IPS-20b (cell line): ENCODE measurements around the gene CEP295NL.

Experiments used
- H3K27ac ChIP-seq: one replicate; pipeline ENCODE4 v1.5.1; 2013; ENCODE audit warnings: low read length
- H3K27me3 ChIP-seq: 2 replicates; pipeline ENCODE4 v1.6.1; 2013; ENCODE audit warnings: mild to moderate bottlenecking, low read length, inconsistent platforms; ENCODE audit not compliant: insufficient read depth
- H3K36me3 ChIP-seq: 2 replicates; pipeline ENCODE4 v1.6.1; 2013; ENCODE audit warnings: low read depth, mild to moderate bottlenecking, inconsistent platforms, low read length, moderate library complexity; ENCODE audit not compliant: insufficient read depth
- H3K4me1 ChIP-seq: 2 replicates; pipeline ENCODE4 v1.6.1; 2013; ENCODE audit warnings: mild to moderate bottlenecking, control low read depth, inconsistent platforms, low read length, moderate library complexity; ENCODE audit not compliant: insufficient read depth
- H3K4me3 ChIP-seq: 2 replicates; pipeline ENCODE4 v1.5.1; 2013; ENCODE audit warnings: mild to moderate bottlenecking, low read length, inconsistent platforms
- H3K9ac ChIP-seq: 2 replicates; pipeline ENCODE4 v1.6.1; 2013; ENCODE audit warnings: low read depth, mild to moderate bottlenecking, inconsistent platforms, low read length, moderate library complexity
- H3K9me3 ChIP-seq: 2 replicates; pipeline ENCODE4 v1.6.1; 2013; ENCODE audit warnings: mild to moderate bottlenecking, low read depth, low read length, inconsistent platforms; ENCODE audit not compliant: insufficient read depth

Gene CEP295NL

GRCh38 chr17:78925234-78925633, 22.2 kb upstream of the CEP295NL start, which contains the start of gene TIMP2:
TSS of gene TIMP2 (minus strand) at chr17:78925387. CDS start at chr17:78925088, 299 bp downstream.
- Histone ChIP-seq H3K9ac (peak within 1 kb of the TSS; percentile 79; the same call in 1 of the 2 replicates), H3K9me3 (no peaks in the 10 kb centered on the region), H3K36me3 (no peaks in the 10 kb centered on the region), H3K4me1 (peaks cover 6% of the 10 kb centered on the region), H3K27me3 (peaks cover 4% of the 10 kb centered on the region; the same call in 1 of the 2 replicates), H3K27ac (no peak within 1 kb of the TSS), H3K4me3 (peak within 1 kb of the TSS; percentile 70)

- H3K36me3 ChIP-seq = no peaks in the 10 kb centered on the region
- H3K27ac ChIP-seq = no peak overlapping the region
- peak overlapping the region; percentile 70 for H3K4me3 ChIP-seq
- H3K27me3 ChIP-seq = peaks cover 4% of the 10 kb centered on the region; the same call in 1 of the 2 replicates
- peak overlapping the region; percentile 79; the same call in 1 of the 2 replicates for H3K9ac ChIP-seq
- H3K4me1 ChIP-seq = peaks cover 6% of the 10 kb centered on the region
- H3K9me3 ChIP-seq = no peaks in the 10 kb centered on the region
Measured at GRCh38 chr17:78924481-78925151, 21.6 kb upstream of the CEP295NL start.

- Histone ChIP-seq H3K27me3 (peaks cover 4% of the 10 kb centered on the region; the same call in 1 of the 2 replicates), H3K9ac (peak overlapping the region; percentile 79; the same call in 1 of the 2 replicates), H3K4me1 (peaks cover 6% of the 10 kb centered on the region), H3K4me3 (peak overlapping the region; percentile 70), H3K9me3 (no peaks in the 10 kb centered on the region), H3K36me3 (no peaks in the 10 kb centered on the region), H3K27ac (no peak overlapping the region)
Measured at GRCh38 chr17:78923660-78924453, 20.9 kb upstream of the CEP295NL start.

- H3K4me3 ChIP-seq = peak overlapping the region; percentile 70; the same call in 1 of the 2 replicates
- H3K9ac ChIP-seq = no peak overlapping the region; the same call in 1 of the 2 replicates
- peaks cover 4% of the 10 kb centered on the region; the same call in 1 of the 2 replicates for H3K27me3 ChIP-seq
- peaks cover 6% of the 10 kb centered on the region for H3K4me1 ChIP-seq
- no peaks in the 10 kb centered on the region for H3K9me3 ChIP-seq
- no peak overlapping the region for H3K27ac ChIP-seq
- H3K36me3 ChIP-seq = no peaks in the 10 kb centered on the region
Measured at GRCh38 chr17:78922816-78923498, 20.0 kb upstream of the CEP295NL start.

GRCh38 chr17:78921437-78921971, 18.5 kb upstream of the CEP295NL start:
- H3K4me1 ChIP-seq = peaks cover 6% of the 10 kb centered on the region
- H3K36me3 ChIP-seq = no peaks in the 10 kb centered on the region
- no peaks in the 10 kb centered on the region for H3K9me3 ChIP-seq
- H3K9ac ChIP-seq = no peak overlapping the region
- peaks cover 4% of the 10 kb centered on the region; the same call in 1 of the 2 replicates for H3K27me3 ChIP-seq
- H3K27ac ChIP-seq = no peak overlapping the region
- H3K4me3 ChIP-seq = no peak overlapping the region

GRCh38 chr17:78920528-78920927, 17.5 kb upstream of the CEP295NL start:
- H3K36me3 ChIP-seq = no peaks in the 10 kb centered on the region
- H3K27me3 ChIP-seq = peaks cover 4% of the 10 kb centered on the region; the same call in 1 of the 2 replicates
- H3K9ac ChIP-seq = no peak overlapping the region
- no peak overlapping the region for H3K27ac ChIP-seq
- H3K4me1 ChIP-seq = peaks cover 11% of the 10 kb centered on the region
- H3K9me3 ChIP-seq = no peaks in the 10 kb centered on the region
- no peak overlapping the region for H3K4me3 ChIP-seq

- H3K36me3 ChIP-seq = no peaks in the 10 kb centered on the region
- no peak overlapping the region for H3K9ac ChIP-seq
- peaks cover 4% of the 10 kb centered on the region; the same call in 1 of the 2 replicates for H3K27me3 ChIP-seq
- no peak overlapping the region for H3K27ac ChIP-seq
- no peaks in the 10 kb centered on the region for H3K9me3 ChIP-seq
- H3K4me1 ChIP-seq = peaks cover 11% of the 10 kb centered on the region
- H3K4me3 ChIP-seq = no peak overlapping the region
Measured at GRCh38 chr17:78919861-78920450, 17.0 kb upstream of the CEP295NL start.

GRCh38 chr17:78918979-78919378, 16.0 kb upstream of the CEP295NL start:
- Histone ChIP-seq H3K9me3 (no peaks in the 10 kb centered on the region), H3K4me3 (no peak overlapping the region), H3K4me1 (peaks cover 11% of the 10 kb centered on the region), H3K36me3 (no peaks in the 10 kb centered on the region), H3K27ac (no peak overlapping the region), H3K27me3 (peaks cover under 1% of the 10 kb centered on the region; the same call in 1 of the 2 replicates), H3K9ac (no peak overlapping the region)

- Histone ChIP-seq H3K4me1 (peaks cover 5% of the 10 kb centered on the region), H3K4me3 (no peak overlapping the region), H3K27me3 (no peaks in the 10 kb centered on the region), H3K27ac (no peak overlapping the region), H3K9ac (no peak overlapping the region), H3K9me3 (no peaks in the 10 kb centered on the region), H3K36me3 (no peaks in the 10 kb centered on the region)
Measured at GRCh38 chr17:78917451-78918275, 14.7 kb upstream of the CEP295NL start.

GRCh38 chr17:78915872-78916632, 13.1 kb upstream of the CEP295NL start:
- no peak overlapping the region for H3K9ac ChIP-seq
- H3K27ac ChIP-seq = no peak overlapping the region
- H3K9me3 ChIP-seq = no peaks in the 10 kb centered on the region
- H3K27me3 ChIP-seq = no peaks in the 10 kb centered on the region
- no peak overlapping the region for H3K4me3 ChIP-seq
- no peaks in the 10 kb centered on the region for H3K36me3 ChIP-seq
- peaks cover 5% of the 10 kb centered on the region for H3K4me1 ChIP-seq
